ENCODE results near the gene MCTP1.

DNA sequence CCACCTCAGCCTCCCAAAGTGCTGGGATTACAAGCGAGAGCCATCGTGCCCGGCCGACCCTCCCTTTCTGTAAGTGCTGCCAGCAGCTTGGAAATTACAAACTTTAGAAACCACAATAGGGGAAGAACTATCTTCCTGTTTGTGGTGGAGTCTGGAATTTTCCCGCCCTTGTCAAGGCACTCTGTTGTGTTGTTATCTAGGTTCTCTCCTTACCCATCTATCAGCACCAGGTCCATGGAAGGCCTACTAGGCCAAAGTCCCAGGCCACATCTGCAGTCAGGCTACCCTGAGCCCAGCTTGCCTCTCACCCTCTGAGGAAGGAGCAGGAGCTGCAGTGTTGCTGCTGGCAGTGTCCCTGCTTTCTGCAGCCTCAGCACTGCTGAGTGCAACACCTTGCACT is 214.9 kb downstream of the MCTP1 start:
- TF ChIP-seq KAT7 (CRISPR knock-in tag; IDR thresholded peaks at IDR 0.05; ENCODE audit: borderline replicate concordance) (no peak), SIN3A (IDR thresholded peaks at IDR 0.05; ENCODE audit: borderline replicate concordance, low read depth, low read length) (no peak), ADNP (CRISPR knock-in tag; IDR thresholded peaks at IDR 0.05) (no peak), ZNF501 (CRISPR knock-in tag; IDR thresholded peaks at IDR 0.05) (no peak), BRCA1 (CRISPR knock-in tag; IDR thresholded peaks at IDR 0.05) (no peak), CTCF (CRISPR knock-in tag; IDR thresholded peaks at IDR 0.05) (no peak), NBN (conservative IDR thresholded peaks at IDR 0.05) (no peak), ZNF644 (CRISPR knock-in tag; IDR thresholded peaks at IDR 0.05; ENCODE audit: low read depth) (no peak), RFXANK (CRISPR knock-in tag; IDR thresholded peaks at IDR 0.05) (no peak)
- TF ChIP-seq, protein P1, sequence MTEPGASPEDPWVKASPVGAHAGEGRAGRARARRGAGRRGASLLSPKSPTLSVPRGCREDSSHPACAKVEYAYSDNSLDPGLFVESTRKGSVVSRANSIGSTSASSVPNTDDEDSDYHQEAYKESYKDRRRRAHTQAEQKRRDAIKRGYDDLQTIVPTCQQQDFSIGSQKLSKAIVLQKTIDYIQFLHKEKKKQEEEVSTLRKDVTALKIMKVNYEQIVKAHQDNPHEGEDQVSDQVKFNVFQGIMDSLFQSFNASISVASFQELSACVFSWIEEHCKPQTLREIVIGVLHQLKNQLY (CRISPR knock-in tag; IDR thresholded peaks at IDR 0.05): no peak
- TF ChIP-seq, protein P2, sequence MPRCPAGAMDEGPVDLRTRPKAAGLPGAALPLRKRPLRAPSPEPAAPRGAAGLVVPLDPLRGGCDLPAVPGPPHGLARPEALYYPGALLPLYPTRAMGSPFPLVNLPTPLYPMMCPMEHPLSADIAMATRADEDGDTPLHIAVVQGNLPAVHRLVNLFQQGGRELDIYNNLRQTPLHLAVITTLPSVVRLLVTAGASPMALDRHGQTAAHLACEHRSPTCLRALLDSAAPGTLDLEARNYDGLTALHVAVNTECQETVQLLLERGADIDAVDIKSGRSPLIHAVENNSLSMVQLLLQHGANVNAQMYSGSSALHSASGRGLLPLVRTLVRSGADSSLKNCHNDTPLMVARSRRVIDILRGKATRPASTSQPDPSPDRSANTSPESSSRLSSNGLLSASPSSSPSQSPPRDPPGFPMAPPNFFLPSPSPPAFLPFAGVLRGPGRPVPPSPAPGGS (CRISPR knock-in tag; IDR thresholded peaks at IDR 0.05): no peak
- TF ChIP-seq, protein P3, sequence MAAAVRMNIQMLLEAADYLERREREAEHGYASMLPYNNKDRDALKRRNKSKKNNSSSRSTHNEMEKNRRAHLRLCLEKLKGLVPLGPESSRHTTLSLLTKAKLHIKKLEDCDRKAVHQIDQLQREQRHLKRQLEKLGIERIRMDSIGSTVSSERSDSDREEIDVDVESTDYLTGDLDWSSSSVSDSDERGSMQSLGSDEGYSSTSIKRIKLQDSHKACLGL (CRISPR knock-in tag; IDR thresholded peaks at IDR 0.05): no peak
- TF ChIP-seq, protein P4, sequence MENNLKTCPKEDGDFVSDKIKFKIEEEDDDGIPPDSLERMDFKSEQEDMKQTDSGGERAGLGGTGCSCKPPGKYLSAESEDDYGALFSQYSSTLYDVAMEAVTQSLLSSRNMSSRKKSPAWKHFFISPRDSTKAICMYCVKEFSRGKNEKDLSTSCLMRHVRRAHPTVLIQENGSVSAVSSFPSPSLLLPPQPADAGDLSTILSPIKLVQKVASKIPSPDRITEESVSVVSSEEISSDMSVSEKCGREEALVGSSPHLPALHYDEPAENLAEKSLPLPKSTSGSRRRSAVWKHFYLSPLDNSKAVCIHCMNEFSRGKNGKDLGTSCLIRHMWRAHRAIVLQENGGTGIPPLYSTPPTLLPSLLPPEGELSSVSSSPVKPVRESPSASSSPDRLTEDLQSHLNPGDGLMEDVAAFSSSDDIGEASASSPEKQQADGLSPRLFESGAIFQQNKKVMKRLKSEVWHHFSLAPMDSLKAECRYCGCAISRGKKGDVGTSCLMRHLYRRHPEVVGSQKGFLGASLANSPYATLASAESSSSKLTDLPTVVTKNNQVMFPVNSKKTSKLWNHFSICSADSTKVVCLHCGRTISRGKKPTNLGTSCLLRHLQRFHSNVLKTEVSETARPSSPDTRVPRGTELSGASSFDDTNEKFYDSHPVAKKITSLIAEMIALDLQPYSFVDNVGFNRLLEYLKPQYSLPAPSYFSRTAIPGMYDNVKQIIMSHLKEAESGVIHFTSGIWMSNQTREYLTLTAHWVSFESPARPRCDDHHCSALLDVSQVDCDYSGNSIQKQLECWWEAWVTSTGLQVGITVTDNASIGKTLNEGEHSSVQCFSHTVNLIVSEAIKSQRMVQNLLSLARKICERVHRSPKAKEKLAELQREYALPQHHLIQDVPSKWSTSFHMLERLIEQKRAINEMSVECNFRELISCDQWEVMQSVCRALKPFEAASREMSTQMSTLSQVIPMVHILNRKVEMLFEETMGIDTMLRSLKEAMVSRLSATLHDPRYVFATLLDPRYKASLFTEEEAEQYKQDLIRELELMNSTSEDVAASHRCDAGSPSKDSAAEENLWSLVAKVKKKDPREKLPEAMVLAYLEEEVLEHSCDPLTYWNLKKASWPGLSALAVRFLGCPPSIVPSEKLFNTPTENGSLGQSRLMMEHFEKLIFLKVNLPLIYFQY (CRISPR knock-in tag; IDR thresholded peaks at IDR 0.05; ENCODE audit: borderline replicate concordance): no peak
